DMS 273 (cell line): ENCODE measurements around the gene TIMM22.
"Not testable (repeated sequence)": the region's sequence is repeated elsewhere in the genome, so short reads cannot be mapped to it uniquely, and the experiment has no call there.

Experiments used
- DNase-seq: peaks from one replicate; lab custom pipeline; 2025; ENCODE audit not compliant: unreplicated experiment; lab: John Stamatoyannopoulos, UW

Gene TIMM22

GRCh38 chr17:996554-997344 is at the start of gene TIMM22:
Gene TIMM22 (plus strand): TSS chr17:997129. CDS start chr17:997143, 14 bp downstream.
- peak; percentile 98 for DNase-seq

- peak; percentile 29 for DNase-seq
Observed at GRCh38 chr17:948284-948852, 48.6 kb upstream of the TIMM22 start.

- no peak for DNase-seq
Observed at GRCh38 chr17:949623-950303, 47.2 kb upstream of the TIMM22 start.

GRCh38 chr17:951325-952132 is 45.4 kb upstream of the TIMM22 start:
- DNase-seq, result no peak

- DNase-seq, result not testable (repeated sequence)
Observed at GRCh38 chr17:952592-952991, 44.3 kb upstream of the TIMM22 start.

- no peak for DNase-seq
Observed at GRCh38 chr17:953767-954166, 43.2 kb upstream of the TIMM22 start.

GRCh38 chr17:954431-955164 is 42.3 kb upstream of the TIMM22 start:
- DNase-seq, result no peak

GRCh38 chr17:956905-957304 is 40.0 kb upstream of the TIMM22 start:
- no peak for DNase-seq

- DNase-seq, result no peak
Observed at GRCh38 chr17:957856-958421, 39.0 kb upstream of the TIMM22 start.

- DNase-seq, result no peak
Observed at GRCh38 chr17:958712-959451, 38.0 kb upstream of the TIMM22 start.

- DNase-seq, result no peak
Observed at GRCh38 chr17:962166-962565, 34.8 kb upstream of the TIMM22 start.

- DNase-seq, result no peak
Observed at GRCh38 chr17:962670-963069, 34.3 kb upstream of the TIMM22 start.

GRCh38 chr17:964876-965275 is 32.1 kb upstream of the TIMM22 start:
- no peak for DNase-seq

- no peak for DNase-seq
Observed at GRCh38 chr17:965311-965989, 31.5 kb upstream of the TIMM22 start.

- no peak for DNase-seq
Observed at GRCh38 chr17:967122-967521, 29.8 kb upstream of the TIMM22 start.

- no peak for DNase-seq
Observed at GRCh38 chr17:968812-969730, 27.9 kb upstream of the TIMM22 start.

GRCh38 chr17:969811-970355 is 27.0 kb upstream of the TIMM22 start:
- DNase-seq, result no peak

GRCh38 chr17:970364-970763 is 26.6 kb upstream of the TIMM22 start:
- no peak for DNase-seq
